HG03280 (cell line): Measurements from ENCODE around the gene SMIM14.
"Not testable (repeated sequence)": the region's sequence is repeated elsewhere in the genome, so short reads cannot be mapped to it uniquely, and the experiment has no call there.

Source experiments
- ATAC-seq: cut with Tn5 transposase; IDR thresholded peaks from one replicate; pipeline ENCODE4 v1.9.1; 2021; ENCODE audit warnings: mild to moderate bottlenecking, moderate library complexity; ENCODE audit not compliant: unreplicated experiment

The SMIM14 gene

DNA sequence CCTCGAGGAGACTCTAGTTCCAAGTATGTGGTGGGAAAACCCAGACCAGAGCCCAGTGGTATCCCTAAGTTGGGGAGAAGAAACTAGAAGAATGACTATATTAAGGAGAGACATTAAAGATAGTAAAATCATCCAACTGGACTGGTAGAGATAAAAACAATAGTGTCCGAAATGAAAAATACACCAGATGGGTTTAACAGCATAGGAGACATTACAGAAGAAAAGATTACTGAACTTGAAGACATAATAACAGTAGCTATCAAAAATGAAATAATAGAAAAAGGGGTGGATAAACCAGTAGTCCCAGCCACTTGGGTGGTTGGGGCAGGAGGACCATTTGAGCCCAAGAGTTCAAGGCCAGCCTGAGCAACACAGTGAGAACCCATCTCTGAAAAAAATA lies 31.9 kb downstream of the SMIM14 start:
- no peak for ATAC-seq

- ATAC-seq = no peak
These were observed 40.8 kb downstream of the SMIM14 start for GRCh38 chr4:39597695-39598381.

DNA sequence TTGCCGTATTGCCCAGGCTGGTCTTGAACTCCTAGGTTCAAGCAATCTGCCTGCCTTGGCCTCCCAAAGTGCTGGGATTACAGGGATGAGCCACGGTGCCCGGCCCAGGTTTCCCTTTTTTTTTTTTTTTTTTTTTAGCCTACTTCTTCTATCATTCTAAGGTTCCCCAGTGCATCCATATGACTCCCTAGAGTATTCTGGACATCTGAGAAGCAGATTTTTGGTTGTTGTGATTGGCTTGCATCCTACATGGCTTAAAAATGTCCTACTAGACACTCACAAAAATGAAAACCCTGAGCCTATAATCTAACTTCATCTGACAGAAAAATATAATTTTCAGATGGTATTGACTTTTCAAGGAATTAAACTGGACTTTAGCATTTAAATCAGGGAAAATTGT lies 41.7 kb downstream of the SMIM14 start:
- no peak for ATAC-seq

DNA sequence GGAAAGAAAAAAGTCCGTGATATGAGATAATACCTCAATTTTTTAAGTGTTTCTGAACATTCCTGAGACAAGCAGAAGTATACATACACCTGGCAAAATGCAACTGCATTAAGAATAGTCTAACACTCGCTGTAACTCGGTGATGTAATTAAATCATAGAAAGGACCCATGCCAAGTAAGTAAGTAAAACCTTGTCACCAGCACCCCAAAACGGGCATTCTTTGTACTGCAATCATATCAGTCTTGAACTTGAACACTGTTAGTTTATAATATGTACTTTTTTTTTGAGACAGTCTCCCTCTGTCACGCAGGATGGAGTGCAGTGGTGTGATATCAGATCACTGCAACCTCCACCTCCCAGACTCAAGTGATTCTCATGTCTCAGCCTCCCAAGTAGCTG lies 47.4 kb downstream of the SMIM14 start:
- no peak for ATAC-seq

- no peak for ATAC-seq
These were observed 50.8 kb downstream of the SMIM14 start for GRCh38 chr4:39587881-39588280.

DNA sequence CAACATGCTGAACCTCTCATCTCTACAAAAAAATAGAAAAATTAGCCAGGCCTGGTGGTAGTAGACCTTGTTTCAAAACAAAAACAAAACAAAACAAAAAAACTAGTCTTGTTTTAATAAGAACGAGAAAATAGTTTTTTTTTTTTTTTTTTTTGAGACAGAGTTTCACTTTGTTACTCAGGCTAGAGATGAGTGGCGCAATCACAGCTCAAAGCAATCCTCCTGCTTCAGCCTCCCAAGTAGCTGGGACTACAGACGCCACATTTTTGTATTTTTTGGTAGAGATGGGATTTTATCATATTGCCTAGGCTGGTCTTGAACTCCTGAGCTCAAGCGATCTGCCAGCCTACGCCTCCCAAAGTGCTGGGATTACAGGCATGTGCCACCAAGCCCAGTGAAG lies 63.7 kb downstream of the SMIM14 start:
- ATAC-seq = no peak

- ATAC-seq = no peak
These were observed 67.2 kb downstream of the SMIM14 start for GRCh38 chr4:39571504-39571903.

DNA sequence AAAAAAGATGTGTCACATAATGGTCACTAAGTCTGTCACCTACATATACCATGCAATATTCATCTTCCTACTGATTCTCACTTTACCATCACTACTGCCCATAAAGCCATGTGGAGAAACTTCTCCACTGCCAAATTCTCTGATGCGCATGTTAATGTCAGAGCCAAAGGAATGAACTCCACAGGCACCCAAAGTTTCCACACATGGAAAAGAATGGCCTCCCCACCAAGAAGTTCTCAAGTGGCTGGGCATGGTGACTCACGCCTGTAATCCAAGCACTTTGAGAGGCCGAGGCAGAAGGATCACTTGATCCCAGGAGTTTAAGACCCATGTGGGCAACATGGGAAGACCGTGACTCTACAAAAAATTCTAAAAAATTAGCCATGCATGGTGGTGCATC lies 67.6 kb downstream of the SMIM14 start:
- ATAC-seq = no peak

DNA sequence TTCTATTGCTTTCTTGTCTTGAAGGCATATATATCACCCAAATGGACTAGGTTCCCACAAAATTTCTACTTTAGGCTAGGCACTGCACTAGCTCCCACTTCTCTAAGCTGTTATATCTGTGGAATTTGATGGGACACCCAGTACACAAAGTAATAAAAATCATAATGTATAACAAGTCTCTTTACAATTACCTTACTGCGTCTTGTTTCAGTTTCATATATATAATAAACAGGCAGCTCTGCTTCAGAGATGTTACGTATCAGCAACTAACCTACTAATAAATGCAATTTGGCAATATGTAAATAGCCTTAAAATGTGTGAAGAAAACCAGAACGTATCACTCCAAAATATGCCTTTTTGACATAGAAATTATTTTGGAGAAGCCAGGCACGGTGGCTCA lies 69.5 kb downstream of the SMIM14 start:
- no peak for ATAC-seq

DNA sequence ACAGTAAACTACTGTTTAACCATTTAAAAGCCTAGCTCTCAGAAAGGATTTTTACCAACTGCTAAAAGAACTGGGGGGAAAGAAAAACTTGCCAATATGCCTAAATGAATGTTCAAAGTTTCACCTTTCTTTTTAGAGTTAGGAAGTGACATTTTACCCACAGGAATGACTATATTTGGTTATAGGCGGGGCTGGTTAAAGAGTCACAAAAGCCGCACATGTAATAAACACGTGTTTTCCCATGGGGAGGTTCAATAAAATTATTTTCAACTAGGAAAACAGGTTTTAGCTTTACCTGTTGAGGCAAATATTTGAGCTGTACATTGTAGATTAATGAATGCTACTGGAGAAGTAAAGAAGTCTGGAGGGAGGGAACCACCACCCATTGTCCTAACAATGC lies 69.9 kb downstream of the SMIM14 start:
- no peak for ATAC-seq

DNA sequence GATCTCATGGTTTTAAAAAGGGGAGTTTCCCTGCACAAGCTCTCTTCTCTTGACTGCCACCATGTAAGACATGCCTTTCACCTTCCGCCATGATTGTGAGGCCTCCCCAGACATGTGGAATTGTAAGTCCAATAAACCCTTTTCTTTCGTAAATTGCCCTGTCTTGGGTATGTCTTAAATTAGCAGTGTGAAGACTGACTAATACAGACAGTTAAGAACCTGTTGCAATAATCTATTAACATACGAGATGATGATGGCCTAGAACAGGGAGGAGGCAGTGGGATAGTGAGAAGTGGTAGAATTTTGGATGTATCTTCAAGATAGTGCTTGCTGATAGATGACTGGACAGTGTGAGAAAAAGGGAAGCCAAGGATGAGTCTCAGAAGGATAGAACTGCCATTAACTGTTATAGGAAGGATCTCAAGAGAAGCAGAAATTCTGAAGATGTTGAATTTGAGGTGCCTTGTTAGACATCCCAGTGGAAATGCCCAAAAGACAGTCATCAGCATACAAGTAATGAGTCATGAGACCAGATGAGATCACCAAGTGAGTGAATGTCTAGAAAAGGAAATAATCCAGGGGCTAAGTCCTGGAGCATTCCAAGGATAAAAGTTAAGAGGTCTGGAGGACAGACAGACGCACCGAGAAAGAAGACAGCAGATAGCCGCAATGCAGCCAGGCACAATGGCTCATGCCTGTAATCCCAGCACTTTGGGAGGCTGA lies 72.6 kb downstream of the SMIM14 start:
- no peak for ATAC-seq

DNA sequence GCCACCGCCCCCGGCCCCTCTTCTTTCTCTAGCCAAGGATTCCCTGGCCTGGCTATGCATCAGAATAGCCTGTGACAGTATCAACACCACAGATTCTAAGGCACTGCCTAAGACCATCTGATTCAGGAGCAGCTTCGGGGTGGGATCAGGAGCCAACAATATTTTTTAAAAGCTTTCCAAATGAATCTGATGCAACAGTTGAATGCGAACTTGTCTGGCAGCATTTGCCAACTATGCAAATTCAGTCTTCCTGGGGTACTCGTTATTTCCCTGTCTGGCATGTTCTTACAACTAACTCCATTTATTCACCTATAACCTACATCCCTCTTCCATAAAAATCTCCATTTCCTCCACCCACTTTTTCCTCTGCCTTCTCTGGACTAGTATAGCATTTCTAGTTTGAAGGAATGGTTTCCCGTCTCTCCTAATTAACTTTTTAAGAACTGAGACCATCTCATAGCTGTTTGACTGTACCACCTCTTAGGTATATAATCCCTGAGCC lies 75.3 kb downstream of the SMIM14 start:
- ATAC-seq = no peak

DNA sequence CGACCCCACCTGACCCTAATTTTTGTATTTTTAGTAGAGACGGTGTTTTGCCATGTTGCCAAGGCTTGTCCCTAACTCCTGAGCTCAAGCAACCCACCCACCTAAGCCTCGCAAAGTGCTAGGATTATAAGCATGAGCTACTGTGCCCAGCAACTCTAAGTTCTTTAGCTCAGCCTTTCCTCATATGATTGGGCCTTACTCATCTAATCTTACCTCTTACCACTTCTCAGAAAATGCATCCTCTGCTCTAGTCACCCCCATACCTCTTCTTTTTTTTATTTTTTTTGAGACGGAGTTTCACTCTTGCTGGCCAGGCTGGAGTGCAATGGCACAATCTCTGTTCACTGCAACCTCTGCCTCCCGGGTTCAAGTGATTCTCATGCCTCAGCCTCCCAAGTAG lies 75.9 kb downstream of the SMIM14 start:
- ATAC-seq = no peak

- no peak for ATAC-seq
These were observed 79.0 kb downstream of the SMIM14 start for GRCh38 chr4:39559626-39560025.

DNA sequence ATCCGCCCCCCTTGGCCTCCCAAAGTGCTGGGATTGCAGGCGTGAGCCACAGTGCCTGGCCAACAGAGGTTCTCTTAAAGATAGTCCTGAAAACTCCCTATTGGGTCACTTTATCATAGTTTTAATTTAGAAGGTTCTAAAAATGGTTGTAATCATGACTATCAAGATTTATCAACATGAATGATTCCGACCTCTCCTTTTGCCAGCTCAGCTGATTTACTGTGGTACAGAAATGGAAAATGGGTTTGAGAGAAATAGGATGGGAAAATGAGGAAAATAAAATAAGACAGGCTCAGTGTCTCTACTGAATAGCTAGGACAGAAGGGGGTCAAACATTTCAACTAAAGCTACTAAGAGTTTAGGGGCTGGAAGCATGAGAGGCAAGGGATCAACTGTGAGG lies 83.2 kb downstream of the SMIM14 start:
- ATAC-seq = no peak

DNA sequence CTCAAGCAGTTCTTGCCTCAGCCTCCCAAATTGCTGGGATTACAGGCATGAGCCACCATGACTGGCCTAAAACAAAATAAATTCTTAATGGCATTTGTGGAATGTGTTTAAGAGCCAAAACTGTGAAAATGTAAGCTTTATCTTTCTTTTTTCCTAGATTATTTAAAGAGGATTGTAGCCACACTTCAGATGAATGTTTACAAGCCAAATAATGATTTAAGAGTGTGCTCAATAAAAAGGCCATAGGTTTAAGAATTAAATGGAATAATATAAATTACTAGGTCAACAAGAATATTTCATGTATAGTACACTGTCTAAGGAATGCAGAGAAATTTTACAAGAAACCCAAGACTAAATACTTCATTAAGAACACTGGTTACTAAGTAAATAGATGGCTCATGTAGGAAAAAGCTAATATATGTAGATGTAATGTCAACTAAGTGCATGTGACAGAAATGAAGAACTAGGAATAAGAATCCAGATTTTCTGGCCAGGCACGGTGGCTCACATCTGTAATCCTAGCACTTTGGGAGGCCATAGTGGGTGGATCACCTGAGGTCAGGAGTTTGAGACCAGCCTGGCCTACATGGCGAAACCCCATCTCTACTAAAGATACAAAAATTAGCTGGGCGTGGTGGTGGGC lies 90.1 kb downstream of the SMIM14 start:
- no peak for ATAC-seq

GRCh38 chr4:39544580-39545315 lies 93.9 kb downstream of the SMIM14 start:
- no peak for ATAC-seq

DNA sequence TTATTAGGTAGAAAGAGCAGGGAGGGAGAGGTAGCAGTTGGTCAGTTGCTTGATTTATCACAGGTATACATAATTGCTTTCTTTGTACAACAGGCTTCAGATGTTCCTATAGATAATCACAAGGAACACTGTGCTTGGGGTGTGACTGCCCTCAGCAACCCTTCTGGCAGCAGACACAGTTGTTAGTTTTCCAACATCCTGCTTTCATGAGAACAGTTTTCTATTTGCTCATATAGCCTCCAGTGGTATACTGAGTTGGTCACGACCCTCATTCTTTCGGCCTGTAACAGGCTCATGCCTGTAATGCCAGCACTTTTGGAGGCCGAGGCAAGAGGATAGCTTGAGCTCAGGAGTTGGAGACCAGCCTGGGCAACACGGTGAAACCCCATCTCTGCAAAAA lies 94.6 kb downstream of the SMIM14 start:
- ATAC-seq = not testable (repeated sequence)

DNA sequence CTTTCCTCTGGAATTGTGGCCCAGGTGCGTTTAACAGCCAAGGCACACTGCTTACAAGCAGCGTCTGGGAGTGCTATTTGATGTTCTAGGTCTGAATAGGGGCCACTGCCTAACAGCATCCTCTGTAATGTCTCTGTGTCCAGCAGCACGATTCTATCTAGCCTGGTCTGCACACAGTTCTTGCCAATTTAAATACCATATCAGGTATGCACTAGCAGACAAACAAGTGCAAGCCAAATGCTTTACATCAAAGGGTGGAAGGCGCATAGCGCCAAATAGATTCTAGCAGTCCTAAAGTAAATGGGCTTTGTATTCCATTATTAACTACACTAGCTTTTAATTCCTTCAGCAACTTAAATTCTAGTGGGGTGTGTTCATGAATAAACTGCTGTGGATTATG lies 95.6 kb downstream of the SMIM14 start:
- no peak for ATAC-seq

DNA sequence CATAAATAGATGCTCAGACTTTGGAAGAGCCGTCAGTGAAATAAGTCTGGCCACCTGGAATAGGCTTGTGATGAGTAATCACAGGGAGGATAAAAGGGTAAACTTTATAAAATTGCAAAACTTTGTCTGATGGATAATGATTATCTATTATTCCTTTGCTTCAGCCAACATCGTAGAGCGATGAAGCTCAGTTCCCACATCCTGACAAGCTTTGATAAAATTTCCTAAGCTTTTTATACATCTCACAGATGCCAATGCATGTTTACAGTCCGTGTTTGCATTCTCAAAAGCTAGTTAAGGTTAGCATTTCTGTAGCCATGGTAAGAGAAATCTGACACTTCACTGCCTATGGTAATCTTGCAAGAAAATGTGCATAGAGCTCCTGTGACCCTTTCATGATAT lies 96.1 kb downstream of the SMIM14 start:
- ATAC-seq = no peak

GRCh38 chr4:39541987-39542610 lies 96.6 kb downstream of the SMIM14 start:
- no peak for ATAC-seq
